Osteocyte (in vitro differentiated cells): ENCODE measurements around the gene LRRC26. TPM values are rescaled to one million over a fixed set of nuclear protein-coding genes. Genes with fewer than 3 reads are reported as not detected.

Source experiments
- DNase-seq: peaks from one replicate; pipeline ENCODE4 v3.0.0; 2021; ENCODE audit warnings: mixed read lengths; ENCODE audit not compliant: unreplicated experiment; ENCODE audit errors: extremely low spot score
- H3K27ac Mint-ChIP-seq: one replicate; pipeline ENCODE4 v1.8.0; 2021; ENCODE audit warnings: mild to moderate bottlenecking, mixed read lengths; ENCODE audit not compliant: unreplicated experiment
- H3K27me3 Mint-ChIP-seq: one replicate; pipeline ENCODE4 v1.8.0; 2021; ENCODE audit warnings: mixed read lengths; ENCODE audit not compliant: unreplicated experiment
- H3K36me3 Mint-ChIP-seq: one replicate; pipeline ENCODE4 v1.8.0; 2021; ENCODE audit warnings: mixed read lengths; ENCODE audit not compliant: unreplicated experiment
- H3K4me1 Mint-ChIP-seq: one replicate; pipeline ENCODE4 v1.8.0; 2021; ENCODE audit warnings: mixed read lengths; ENCODE audit not compliant: unreplicated experiment
- H3K4me3 Mint-ChIP-seq: one replicate; pipeline ENCODE4 v1.8.0; 2021; ENCODE audit warnings: mild to moderate bottlenecking, moderate library complexity, mixed read lengths; ENCODE audit not compliant: unreplicated experiment
- H3K9me3 Mint-ChIP-seq: one replicate; pipeline ENCODE4 v1.8.0; 2021; ENCODE audit warnings: mixed read lengths; ENCODE audit not compliant: unreplicated experiment
- total RNA-seq: library from RNA; stranded (reverse); gene quantifications from 2 replicates; pipeline ENCODE4 v1.2.1, GENCODE V29; 2021
- TF ChIP-seq, protein P1 (sequence below): fragments of 200-600 bp; sonication (generic); IDR thresholded peaks from 2 replicates; pipeline ENCODE4 v1.5.0; 2021; ENCODE audit warnings: antibody characterized with exemption, mild to moderate bottlenecking, moderate library complexity

The LRRC26 gene
- total RNA-seq, 1 donor from 2014 or later = not detected

GRCh38 chr9:137166380-137167229, 3.2 kb downstream of the LRRC26 start:
- DNase-seq = no peak
- H3K27me3 Mint-ChIP-seq = peaks cover 25% of the 10 kb centered on the region
- no peaks in the 10 kb centered on the region for H3K9me3 Mint-ChIP-seq
- peaks cover 5% of the 10 kb centered on the region for H3K4me1 Mint-ChIP-seq
- H3K36me3 Mint-ChIP-seq = no peaks in the 10 kb centered on the region
- no peak overlapping the region for H3K27ac Mint-ChIP-seq
- TF ChIP-seq, protein P1, sequence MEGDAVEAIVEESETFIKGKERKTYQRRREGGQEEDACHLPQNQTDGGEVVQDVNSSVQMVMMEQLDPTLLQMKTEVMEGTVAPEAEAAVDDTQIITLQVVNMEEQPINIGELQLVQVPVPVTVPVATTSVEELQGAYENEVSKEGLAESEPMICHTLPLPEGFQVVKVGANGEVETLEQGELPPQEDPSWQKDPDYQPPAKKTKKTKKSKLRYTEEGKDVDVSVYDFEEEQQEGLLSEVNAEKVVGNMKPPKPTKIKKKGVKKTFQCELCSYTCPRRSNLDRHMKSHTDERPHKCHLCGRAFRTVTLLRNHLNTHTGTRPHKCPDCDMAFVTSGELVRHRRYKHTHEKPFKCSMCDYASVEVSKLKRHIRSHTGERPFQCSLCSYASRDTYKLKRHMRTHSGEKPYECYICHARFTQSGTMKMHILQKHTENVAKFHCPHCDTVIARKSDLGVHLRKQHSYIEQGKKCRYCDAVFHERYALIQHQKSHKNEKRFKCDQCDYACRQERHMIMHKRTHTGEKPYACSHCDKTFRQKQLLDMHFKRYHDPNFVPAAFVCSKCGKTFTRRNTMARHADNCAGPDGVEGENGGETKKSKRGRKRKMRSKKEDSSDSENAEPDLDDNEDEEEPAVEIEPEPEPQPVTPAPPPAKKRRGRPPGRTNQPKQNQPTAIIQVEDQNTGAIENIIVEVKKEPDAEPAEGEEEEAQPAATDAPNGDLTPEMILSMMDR = no peak
- H3K4me3 Mint-ChIP-seq = no peak overlapping the region

GRCh38 chr9:137165250-137165836, 4.5 kb downstream of the LRRC26 start:
- TF ChIP-seq, protein P1 = no peak
- no peaks in the 10 kb centered on the region for H3K36me3 Mint-ChIP-seq
- H3K27me3 Mint-ChIP-seq = peaks cover 22% of the 10 kb centered on the region
- H3K4me1 Mint-ChIP-seq = peaks cover 5% of the 10 kb centered on the region
- no peak for DNase-seq
- no peak overlapping the region for H3K27ac Mint-ChIP-seq
- H3K9me3 Mint-ChIP-seq = no peaks in the 10 kb centered on the region
- H3K4me3 Mint-ChIP-seq = no peak overlapping the region

DNA sequence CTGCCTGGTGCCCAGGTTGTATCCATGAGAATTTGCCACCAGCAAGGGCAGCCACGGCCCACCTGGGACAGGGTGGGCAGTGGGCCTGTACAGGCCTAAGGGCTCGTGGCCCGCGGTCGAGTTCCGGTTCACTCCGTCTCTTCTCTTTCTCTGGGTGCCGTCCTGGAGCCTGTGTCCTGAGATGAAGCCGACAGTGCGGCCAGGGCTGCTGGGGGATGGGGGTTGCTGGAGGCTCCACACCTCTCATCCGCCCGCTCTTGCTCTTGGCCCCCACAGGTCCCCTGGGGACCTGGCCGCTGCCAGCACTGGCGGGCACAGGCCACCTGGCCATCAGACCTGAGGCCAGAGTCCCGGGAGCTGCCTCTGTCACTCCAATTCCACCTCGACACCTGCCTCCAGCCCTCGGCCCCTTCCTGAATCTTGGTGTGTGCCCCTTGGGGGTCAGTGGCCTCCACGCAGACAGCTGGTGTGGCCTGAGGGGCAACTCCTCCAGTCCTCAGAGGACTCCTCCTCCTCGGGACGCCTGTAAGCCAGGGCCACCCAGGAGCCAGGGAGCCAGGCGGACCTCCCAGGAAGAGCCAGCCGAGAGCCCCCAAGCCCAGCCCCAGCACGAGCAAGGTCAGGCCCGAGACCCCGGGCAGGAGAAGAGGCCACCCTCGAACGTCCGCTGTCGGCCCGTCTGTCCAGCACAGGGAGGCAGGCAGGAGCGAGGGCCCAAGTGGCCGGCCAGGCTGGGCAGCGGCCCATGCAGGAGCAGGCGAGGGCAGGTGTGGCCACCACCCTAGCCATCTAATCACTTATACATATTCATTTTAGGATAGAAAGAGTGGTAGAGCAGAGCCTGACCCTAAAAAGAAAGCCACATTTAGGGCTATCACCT, 5.2 kb downstream of the LRRC26 start:
- no peaks in the 10 kb centered on the region for H3K36me3 Mint-ChIP-seq
- H3K27me3 Mint-ChIP-seq = peaks cover 19% of the 10 kb centered on the region

DNA sequence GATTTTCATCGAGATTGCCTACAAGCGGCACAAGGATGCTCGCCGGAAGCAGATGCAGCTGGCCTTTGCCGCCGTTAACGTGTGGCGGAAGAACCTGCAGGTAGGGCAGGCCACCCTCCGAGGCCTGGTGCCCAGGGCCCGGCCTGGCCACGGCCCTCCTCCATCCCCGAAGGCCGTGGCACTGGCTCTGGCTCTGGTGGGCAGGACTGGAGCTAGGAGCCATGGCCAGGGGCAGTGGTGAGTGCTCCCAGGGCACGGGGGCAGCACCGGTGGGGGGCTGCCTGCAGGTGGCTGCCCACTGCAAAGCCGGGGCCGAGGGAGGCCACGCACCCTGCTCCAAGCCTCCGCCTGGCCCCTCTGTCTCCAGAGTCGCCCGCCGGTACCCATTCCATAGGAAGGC, 6.0 kb downstream of the LRRC26 start:
- no peak for DNase-seq
- no peaks in the 10 kb centered on the region for H3K9me3 Mint-ChIP-seq
- H3K27ac Mint-ChIP-seq = no peak overlapping the region
- H3K36me3 Mint-ChIP-seq = no peaks in the 10 kb centered on the region
- peaks cover 24% of the 10 kb centered on the region for H3K27me3 Mint-ChIP-seq
- no peak overlapping the region for H3K4me3 Mint-ChIP-seq
- peaks cover 4% of the 10 kb centered on the region for H3K4me1 Mint-ChIP-seq
- TF ChIP-seq, protein P1 = no peak

More for the DNA sequence above, 5.2 kb downstream of the LRRC26 start:
- no peak overlapping the region for H3K4me3 Mint-ChIP-seq
- TF ChIP-seq, protein P1 = no peak
- peaks cover 5% of the 10 kb centered on the region for H3K4me1 Mint-ChIP-seq
- H3K9me3 Mint-ChIP-seq = no peaks in the 10 kb centered on the region
- DNase-seq = no peak
- H3K27ac Mint-ChIP-seq = no peak overlapping the region
